Measurements from ENCODE around the gene CACNA2D3. TPM values are rescaled to one million over a fixed set of nuclear protein-coding genes. Genes with fewer than 3 reads are reported as not detected.

Gene CACNA2D3
- total and polyA plus RNA-seq, 4 experiments from 2014 or later = not detected

- Histone ChIP-seq H3K27me3 (ENCODE audit: insufficient read depth, low read length) (no peaks in the 10 kb centered on the region), H3K9me3 (ENCODE audit: control insufficient read depth in 1 of 2, low read length in 2 of 2) (no peaks in the 10 kb centered on the region), H3K36me3 (ENCODE audit: insufficient read depth, low read length) (no peaks in the 10 kb centered on the region), H3K27ac (ENCODE audit: low read depth, low read length) (no peak overlapping the region), H3K4me3 (ENCODE audit: low read length in 2 of 2) (no peak overlapping the region), H3K4me1 (ENCODE audit: insufficient read depth, low read length) (no peaks in the 10 kb centered on the region)
- H3K36me3 Mint-ChIP-seq = no peaks in the 10 kb centered on the region
- H3K4me3 Mint-ChIP-seq = no peak overlapping the region
- DNase-seq = no peak
- H3K9me3 Mint-ChIP-seq = peaks cover 0 to 5% (median under 1%) of the 10 kb centered on the region in 8 donors
- ChIA-PET CTCF (ENCODE audit: partially characterized antibody) (no interaction called here), POLR2A (ENCODE audit: partially characterized antibody) (no interaction called here)
- H3K27me3 Mint-ChIP-seq = peaks cover 0 to 1% of the 10 kb centered on the region in 2 donors
- H3K27ac Mint-ChIP-seq = no peak overlapping the region
- intact Hi-C loops (cut with micrococcal nuclease) = no loop called here
- no peaks in the 10 kb centered on the region for H3K4me1 Mint-ChIP-seq
Measured at GRCh38 chr3:54164192-54164975, 42.0 kb downstream of the CACNA2D3 start.

DNA sequence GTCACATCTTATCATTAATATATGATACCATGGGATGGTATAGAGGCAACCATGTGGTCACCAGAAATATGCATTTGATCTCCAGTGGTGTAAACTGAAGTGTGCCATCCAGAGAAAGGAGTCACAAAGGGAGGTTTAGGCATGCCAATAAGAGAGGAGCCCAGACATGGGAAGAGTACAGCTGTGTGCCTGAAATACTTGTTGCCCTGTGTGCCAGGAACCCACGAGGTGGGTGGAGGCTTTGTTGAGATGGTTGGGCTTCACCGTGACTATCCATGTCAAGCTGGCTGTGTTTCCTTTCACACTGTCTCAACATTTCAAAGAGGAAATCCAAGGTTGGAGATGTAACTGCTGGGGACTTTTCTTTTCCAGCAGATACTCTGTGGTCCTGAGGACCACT is 43.5 kb downstream of the CACNA2D3 start:
- Histone ChIP-seq H3K4me3 (ENCODE audit: low read length in 2 of 2) (no peak overlapping the region), H3K9me3 (ENCODE audit: control insufficient read depth in 1 of 2, low read length in 2 of 2) (no peaks in the 10 kb centered on the region), H3K36me3 (ENCODE audit: insufficient read depth, low read length) (no peaks in the 10 kb centered on the region), H3K27me3 (ENCODE audit: insufficient read depth, low read length) (no peaks in the 10 kb centered on the region), H3K27ac (ENCODE audit: low read depth, low read length) (no peak overlapping the region), H3K4me1 (ENCODE audit: insufficient read depth, low read length) (no peaks in the 10 kb centered on the region)
- Mint-ChIP-seq H3K4me3 (no peak overlapping the region), H3K9me3 (peaks cover 0 to 5% (median 2%) of the 10 kb centered on the region in 8 donors), H3K36me3 (no peaks in the 10 kb centered on the region), H3K27me3 (peaks cover 0 to 1% of the 10 kb centered on the region in 2 donors), H3K27ac (no peak overlapping the region), H3K4me1 (no peaks in the 10 kb centered on the region)
- POLR2A ChIA-PET (ENCODE audit: partially characterized antibody) = no interaction called here
- CTCF ChIA-PET (ENCODE audit: partially characterized antibody) = no interaction called here
- intact Hi-C loops (cut with micrococcal nuclease) = no loop called here
- DNase-seq = no peak

GRCh38 chr3:54167999-54168398 is 45.6 kb downstream of the CACNA2D3 start:
- Histone ChIP-seq H3K27ac (ENCODE audit: low read depth, low read length) (no peak overlapping the region), H3K36me3 (ENCODE audit: insufficient read depth, low read length) (no peaks in the 10 kb centered on the region), H3K9me3 (ENCODE audit: control insufficient read depth in 1 of 2, low read length in 2 of 2) (no peaks in the 10 kb centered on the region), H3K27me3 (ENCODE audit: insufficient read depth, low read length) (no peaks in the 10 kb centered on the region), H3K4me3 (ENCODE audit: low read length in 2 of 2) (no peak overlapping the region), H3K4me1 (ENCODE audit: insufficient read depth, low read length) (no peaks in the 10 kb centered on the region)
- no peaks in the 10 kb centered on the region for H3K36me3 Mint-ChIP-seq
- intact Hi-C loops (cut with micrococcal nuclease) = no loop called here
- ChIA-PET CTCF (ENCODE audit: partially characterized antibody) (no interaction called here), POLR2A (ENCODE audit: partially characterized antibody) (no interaction called here)
- peaks cover 0 to 9% (median 3%) of the 10 kb centered on the region in 8 donors for H3K9me3 Mint-ChIP-seq
- no peak overlapping the region for H3K4me3 Mint-ChIP-seq
- H3K27me3 Mint-ChIP-seq = peaks cover 0 to 1% of the 10 kb centered on the region in 2 donors
- no peak for DNase-seq
- no peak overlapping the region for H3K27ac Mint-ChIP-seq
- no peaks in the 10 kb centered on the region for H3K4me1 Mint-ChIP-seq

GRCh38 chr3:54168451-54168850 is 46.1 kb downstream of the CACNA2D3 start:
- ChIA-PET POLR2A (ENCODE audit: partially characterized antibody) (no interaction called here), CTCF (ENCODE audit: partially characterized antibody) (no interaction called here)
- no peak overlapping the region for H3K27ac Mint-ChIP-seq
- Histone ChIP-seq H3K27ac (ENCODE audit: low read depth, low read length) (no peak overlapping the region), H3K27me3 (ENCODE audit: insufficient read depth, low read length) (no peaks in the 10 kb centered on the region), H3K4me3 (ENCODE audit: low read length in 2 of 2) (no peak overlapping the region), H3K4me1 (ENCODE audit: insufficient read depth, low read length) (no peaks in the 10 kb centered on the region), H3K9me3 (ENCODE audit: control insufficient read depth in 1 of 2, low read length in 2 of 2) (no peaks in the 10 kb centered on the region), H3K36me3 (ENCODE audit: insufficient read depth, low read length) (no peaks in the 10 kb centered on the region)
- H3K36me3 Mint-ChIP-seq = no peaks in the 10 kb centered on the region
- H3K9me3 Mint-ChIP-seq = peaks cover 0 to 9% (median 3%) of the 10 kb centered on the region in 8 donors
- no peaks in the 10 kb centered on the region for H3K4me1 Mint-ChIP-seq
- no peak overlapping the region for H3K4me3 Mint-ChIP-seq
- H3K27me3 Mint-ChIP-seq = peaks cover 0 to 1% of the 10 kb centered on the region in 2 donors
- no peak for DNase-seq
- intact Hi-C loops (cut with micrococcal nuclease) = no loop called here

DNA sequence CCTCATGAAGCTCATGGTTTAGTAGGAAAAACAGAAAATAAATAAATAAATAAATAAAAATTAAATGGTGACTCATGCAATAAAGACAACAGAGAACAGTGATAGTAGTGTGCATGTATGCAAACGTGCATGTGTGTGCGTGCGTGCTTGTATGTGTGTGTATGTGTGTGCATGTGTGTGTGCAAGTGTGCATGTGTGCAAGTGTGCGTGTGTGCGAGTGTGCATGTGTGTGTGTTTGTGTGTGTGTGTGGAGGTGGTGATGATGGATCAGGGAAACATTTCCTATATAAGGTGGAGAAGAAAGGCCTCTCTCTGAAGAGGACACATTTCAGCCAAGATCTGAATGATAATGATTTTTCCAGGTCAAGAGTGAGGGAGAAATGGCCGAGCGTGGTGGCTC is 47.2 kb downstream of the CACNA2D3 start:
- Mint-ChIP-seq H3K27ac (no peak overlapping the region), H3K4me1 (no peaks in the 10 kb centered on the region), H3K9me3 (peaks cover 0 to 9% (median 2%) of the 10 kb centered on the region in 8 donors), H3K27me3 (peaks cover 0 to 1% of the 10 kb centered on the region in 2 donors), H3K4me3 (no peak overlapping the region), H3K36me3 (no peaks in the 10 kb centered on the region)
- no peaks in the 10 kb centered on the region for H3K4me1 ChIP-seq (ENCODE audit: insufficient read depth, low read length)
- H3K9me3 ChIP-seq (ENCODE audit: control insufficient read depth in 1 of 2, low read length in 2 of 2) = no peaks in the 10 kb centered on the region
- H3K4me3 ChIP-seq (ENCODE audit: low read length in 2 of 2) = no peak overlapping the region
- ChIA-PET POLR2A (ENCODE audit: partially characterized antibody) (no interaction called here), CTCF (ENCODE audit: partially characterized antibody) (no interaction called here)
- H3K27ac ChIP-seq (ENCODE audit: low read depth, low read length) = no peak overlapping the region
- DNase-seq = no peak
- intact Hi-C loops (cut with micrococcal nuclease) = no loop called here
- no peaks in the 10 kb centered on the region for H3K36me3 ChIP-seq (ENCODE audit: insufficient read depth, low read length)
- H3K27me3 ChIP-seq (ENCODE audit: insufficient read depth, low read length) = no peaks in the 10 kb centered on the region

GRCh38 chr3:54171509-54171908 is 49.2 kb downstream of the CACNA2D3 start:
- no peak for DNase-seq
- ChIA-PET POLR2A (ENCODE audit: partially characterized antibody) (no interaction called here), CTCF (ENCODE audit: partially characterized antibody) (no interaction called here)
- peaks cover 0 to 1% of the 10 kb centered on the region in 2 donors for H3K27me3 Mint-ChIP-seq
- H3K4me1 Mint-ChIP-seq = no peaks in the 10 kb centered on the region
- H3K4me3 ChIP-seq (ENCODE audit: low read length in 2 of 2) = no peak overlapping the region
- H3K27ac ChIP-seq (ENCODE audit: low read depth, low read length) = no peak overlapping the region
- no peaks in the 10 kb centered on the region for H3K27me3 ChIP-seq (ENCODE audit: insufficient read depth, low read length)
- H3K27ac Mint-ChIP-seq = no peak overlapping the region
- H3K4me3 Mint-ChIP-seq = no peak overlapping the region
- no peaks in the 10 kb centered on the region for H3K4me1 ChIP-seq (ENCODE audit: insufficient read depth, low read length)
- no peaks in the 10 kb centered on the region for H3K9me3 ChIP-seq (ENCODE audit: control insufficient read depth in 1 of 2, low read length in 2 of 2)
- H3K36me3 Mint-ChIP-seq = no peaks in the 10 kb centered on the region
- intact Hi-C loops (cut with micrococcal nuclease) = no loop called here
- no peaks in the 10 kb centered on the region for H3K36me3 ChIP-seq (ENCODE audit: insufficient read depth, low read length)
- peaks cover 0 to 9% (median 1%) of the 10 kb centered on the region in 8 donors for H3K9me3 Mint-ChIP-seq

DNA sequence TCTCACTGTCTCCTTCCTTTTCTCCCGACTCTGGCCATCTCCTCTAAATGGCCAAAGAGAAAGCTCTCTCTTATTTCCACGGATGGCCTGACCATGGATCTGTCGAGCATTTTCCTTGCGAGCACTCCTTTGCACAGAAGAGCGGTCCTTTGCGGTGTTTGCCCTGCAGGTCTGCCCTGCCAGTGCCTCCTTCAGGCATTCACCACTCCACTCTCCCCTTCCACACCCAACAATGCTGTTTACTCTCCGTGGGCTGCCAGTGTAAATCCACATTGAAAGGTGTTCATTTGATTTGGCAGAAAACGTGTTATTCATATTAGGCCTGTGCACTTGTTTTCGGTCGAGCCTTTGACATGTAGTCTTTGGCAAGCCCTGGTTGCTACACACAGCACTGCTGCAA is 49.6 kb downstream of the CACNA2D3 start:
- no peak for DNase-seq
- POLR2A ChIA-PET (ENCODE audit: partially characterized antibody) = no interaction called here
- no peaks in the 10 kb centered on the region for H3K36me3 Mint-ChIP-seq
- peaks cover 0 to 9% (median under 1%) of the 10 kb centered on the region in 8 donors for H3K9me3 Mint-ChIP-seq
- intact Hi-C loops (cut with micrococcal nuclease) = no loop called here
- Histone ChIP-seq H3K27me3 (ENCODE audit: insufficient read depth, low read length) (no peaks in the 10 kb centered on the region), H3K4me1 (ENCODE audit: insufficient read depth, low read length) (no peaks in the 10 kb centered on the region), H3K27ac (ENCODE audit: low read depth, low read length) (no peak overlapping the region), H3K9me3 (ENCODE audit: control insufficient read depth in 1 of 2, low read length in 2 of 2) (no peaks in the 10 kb centered on the region), H3K36me3 (ENCODE audit: insufficient read depth, low read length) (no peaks in the 10 kb centered on the region), H3K4me3 (ENCODE audit: low read length in 2 of 2) (no peak overlapping the region)
- CTCF ChIA-PET (ENCODE audit: partially characterized antibody) = no interaction called here
- no peak overlapping the region for H3K4me3 Mint-ChIP-seq
- H3K4me1 Mint-ChIP-seq = no peaks in the 10 kb centered on the region
- no peak overlapping the region for H3K27ac Mint-ChIP-seq
- H3K27me3 Mint-ChIP-seq = peaks cover 0 to 1% of the 10 kb centered on the region in 2 donors

All from CD4-positive, alpha-beta memory T cell (primary cell).